GM12874 (cell line): ENCODE data around the gene RNF111.

ENCODE experiments used
- TF ChIP-seq, protein P1 (sequence below): IDR thresholded peaks from 2 replicates; pipeline ENCODE4 v1.5.1; 2011; ENCODE audit warnings: low read depth, mild to moderate bottlenecking, control low read depth, low read length, moderate library complexity; ENCODE audit not compliant: insufficient read depth

Gene RNF111

DNA sequence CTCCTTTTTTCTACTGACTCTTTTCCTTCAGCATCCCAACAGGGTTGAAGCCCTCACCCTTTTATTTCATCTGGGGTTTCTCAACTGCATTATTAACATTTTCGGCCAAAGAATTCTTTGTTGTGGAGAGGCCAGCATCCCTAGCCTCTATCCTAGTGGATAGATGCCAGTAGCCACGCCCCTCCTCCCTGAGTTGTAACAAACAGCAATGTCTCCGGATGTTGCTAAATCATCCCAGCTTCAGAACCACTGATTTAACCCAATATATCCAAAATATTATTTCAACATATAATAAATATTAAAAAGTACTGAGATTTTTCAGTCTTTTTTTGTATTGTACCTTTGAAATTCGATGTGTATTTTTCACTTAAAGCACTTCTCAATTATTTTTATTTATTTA, 2.0 kb upstream of the RNF111 start:
- TF ChIP-seq, protein P1, sequence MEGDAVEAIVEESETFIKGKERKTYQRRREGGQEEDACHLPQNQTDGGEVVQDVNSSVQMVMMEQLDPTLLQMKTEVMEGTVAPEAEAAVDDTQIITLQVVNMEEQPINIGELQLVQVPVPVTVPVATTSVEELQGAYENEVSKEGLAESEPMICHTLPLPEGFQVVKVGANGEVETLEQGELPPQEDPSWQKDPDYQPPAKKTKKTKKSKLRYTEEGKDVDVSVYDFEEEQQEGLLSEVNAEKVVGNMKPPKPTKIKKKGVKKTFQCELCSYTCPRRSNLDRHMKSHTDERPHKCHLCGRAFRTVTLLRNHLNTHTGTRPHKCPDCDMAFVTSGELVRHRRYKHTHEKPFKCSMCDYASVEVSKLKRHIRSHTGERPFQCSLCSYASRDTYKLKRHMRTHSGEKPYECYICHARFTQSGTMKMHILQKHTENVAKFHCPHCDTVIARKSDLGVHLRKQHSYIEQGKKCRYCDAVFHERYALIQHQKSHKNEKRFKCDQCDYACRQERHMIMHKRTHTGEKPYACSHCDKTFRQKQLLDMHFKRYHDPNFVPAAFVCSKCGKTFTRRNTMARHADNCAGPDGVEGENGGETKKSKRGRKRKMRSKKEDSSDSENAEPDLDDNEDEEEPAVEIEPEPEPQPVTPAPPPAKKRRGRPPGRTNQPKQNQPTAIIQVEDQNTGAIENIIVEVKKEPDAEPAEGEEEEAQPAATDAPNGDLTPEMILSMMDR = no peak

- TF ChIP-seq, protein P1 = no peak
Observed at GRCh38 chr15:58987036-58987435, 427 bp upstream of the RNF111 start.

DNA sequence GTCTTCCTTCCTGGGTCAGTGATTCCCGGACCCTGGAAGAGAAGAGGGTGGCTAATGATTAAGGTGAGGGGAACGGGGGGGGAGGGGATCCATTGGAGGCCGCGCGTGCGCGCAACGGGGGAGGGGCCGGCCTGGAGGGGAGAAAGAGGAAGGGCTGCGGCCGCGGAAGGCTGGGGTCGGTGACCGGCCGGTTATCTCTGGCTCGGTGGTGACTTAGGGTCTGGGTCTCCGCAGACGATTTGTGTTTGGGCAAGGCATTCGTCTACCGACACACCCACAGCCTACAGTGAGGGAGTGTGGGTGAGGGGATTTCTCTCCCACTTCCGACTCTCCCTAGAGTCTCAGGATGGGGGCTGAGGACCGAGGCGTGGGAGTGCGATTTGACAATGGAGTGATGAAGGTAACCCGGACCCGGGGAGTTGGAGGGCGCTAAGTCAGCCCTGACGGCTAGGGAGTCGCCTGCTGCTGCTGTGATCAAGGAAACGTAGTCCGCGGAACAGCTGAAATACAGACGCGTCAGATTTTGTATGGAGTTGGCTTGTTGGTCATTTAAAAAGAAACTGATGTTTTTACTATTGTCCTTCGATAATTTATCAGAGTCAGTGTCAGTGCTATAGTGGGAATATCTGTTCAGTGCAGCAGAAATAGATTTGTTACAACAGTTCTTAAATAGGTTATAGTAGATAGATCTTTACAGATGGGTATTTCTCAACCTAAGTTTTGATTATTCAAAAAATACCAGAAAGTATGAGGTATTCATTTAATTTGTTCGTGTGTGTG, 733 bp downstream of the RNF111 start:
- TF ChIP-seq, protein P1 = no peak

DNA sequence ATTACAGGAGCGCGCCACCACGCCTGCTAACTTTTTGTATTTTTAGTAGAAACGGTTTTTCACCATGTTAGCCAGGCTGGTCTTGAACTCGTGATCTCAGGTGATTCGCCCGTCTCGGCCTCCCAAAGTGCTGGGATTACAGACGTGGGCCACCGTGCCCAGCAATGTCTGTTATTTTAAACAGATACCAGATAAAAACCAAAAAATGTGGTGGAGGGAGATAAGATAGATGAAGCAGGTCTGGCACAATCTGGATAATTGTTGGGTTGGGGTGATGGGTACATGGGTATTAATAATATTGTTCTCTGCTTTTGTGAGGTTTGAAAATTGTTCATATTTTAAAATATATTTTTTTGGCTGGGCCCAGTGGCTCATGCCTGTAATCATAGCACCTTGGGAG, 4.7 kb downstream of the RNF111 start:
- TF ChIP-seq, protein P1 = no peak

DNA sequence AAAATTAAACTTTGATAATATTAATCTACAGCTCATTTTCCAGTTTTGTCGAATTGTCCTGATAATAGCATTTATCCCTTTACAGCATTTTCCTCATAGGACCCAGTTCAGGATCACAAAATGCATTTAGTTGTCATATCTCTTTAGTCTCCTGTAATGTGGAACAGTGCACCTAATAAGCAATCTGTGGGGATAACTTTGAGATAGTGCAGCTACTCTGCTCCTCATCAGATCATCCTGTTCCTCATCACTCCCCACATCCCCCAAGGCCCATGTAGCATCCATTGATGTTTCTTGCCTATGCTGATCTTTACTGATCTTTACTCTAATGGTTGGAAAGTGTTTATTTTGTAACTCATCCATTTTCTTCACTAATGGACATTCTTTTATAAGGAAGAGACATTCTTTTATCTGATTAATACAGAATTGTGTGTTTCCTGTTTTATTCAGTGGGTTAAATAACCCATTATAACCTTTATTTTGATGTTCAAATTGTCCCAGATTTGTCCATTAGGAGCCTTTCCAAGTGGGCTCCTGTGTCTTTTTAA, 7.5 kb downstream of the RNF111 start:
- TF ChIP-seq, protein P1 = no peak

GRCh38 chr15:58999694-59000093, 12.2 kb downstream of the RNF111 start:
- TF ChIP-seq, protein P1 = no peak

GRCh38 chr15:59001946-59002345, 14.5 kb downstream of the RNF111 start:
- TF ChIP-seq, protein P1 = no peak
